ENCODE measurements around the gene CAPN10. TPM values are rescaled to one million over a fixed set of nuclear protein-coding genes. Genes with fewer than 3 reads are reported as not detected.
A peak's percentile ranks its signal among the peaks of the same experiment; 100 is the strongest.
"Not testable (repeated sequence)": the region's sequence is repeated elsewhere in the genome, so short reads cannot be mapped to it uniquely, and the experiment has no call there.

The CAPN10 gene, protein sequence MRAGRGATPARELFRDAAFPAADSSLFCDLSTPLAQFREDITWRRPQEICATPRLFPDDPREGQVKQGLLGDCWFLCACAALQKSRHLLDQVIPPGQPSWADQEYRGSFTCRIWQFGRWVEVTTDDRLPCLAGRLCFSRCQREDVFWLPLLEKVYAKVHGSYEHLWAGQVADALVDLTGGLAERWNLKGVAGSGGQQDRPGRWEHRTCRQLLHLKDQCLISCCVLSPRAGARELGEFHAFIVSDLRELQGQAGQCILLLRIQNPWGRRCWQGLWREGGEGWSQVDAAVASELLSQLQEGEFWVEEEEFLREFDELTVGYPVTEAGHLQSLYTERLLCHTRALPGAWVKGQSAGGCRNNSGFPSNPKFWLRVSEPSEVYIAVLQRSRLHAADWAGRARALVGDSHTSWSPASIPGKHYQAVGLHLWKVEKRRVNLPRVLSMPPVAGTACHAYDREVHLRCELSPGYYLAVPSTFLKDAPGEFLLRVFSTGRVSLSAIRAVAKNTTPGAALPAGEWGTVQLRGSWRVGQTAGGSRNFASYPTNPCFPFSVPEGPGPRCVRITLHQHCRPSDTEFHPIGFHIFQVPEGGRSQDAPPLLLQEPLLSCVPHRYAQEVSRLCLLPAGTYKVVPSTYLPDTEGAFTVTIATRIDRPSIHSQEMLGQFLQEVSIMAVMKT
- total RNA-seq: 50.9 TPM
- 26.3 TPM for polyA plus RNA-seq (ENCODE audit: insufficient read depth, low read depth, low replicate concordance)
- long read RNA-seq, donor 1, partial matches to known transcripts: 0 of 3 reads
- long read RNA-seq, donor 1, other reads (novel, unspliced or antisense): 0 of 3 reads
- long read RNA-seq, donor 2, partial matches to known transcripts: 0 of 3 reads
- long read RNA-seq, donor 2, other reads (novel, unspliced or antisense): 0 of 3 reads
- long read RNA-seq, donor 3, partial matches to known transcripts: 0 of 3 reads
- long read RNA-seq, donor 3, other reads (novel, unspliced or antisense): 0 of 3 reads
- long read RNA-seq, donor 4, partial matches to known transcripts: 0 of 3 reads
- long read RNA-seq, donor 4, other reads (novel, unspliced or antisense): 0 of 3 reads
- long read RNA-seq, donor 5: 0 reads
- long read RNA-seq, donor 6, partial matches to known transcripts: 0 of 1 reads
- long read RNA-seq, donor 6, other reads (novel, unspliced or antisense): 0 of 1 reads
- long read RNA-seq, donor 7, transcript CAPN10-207 (12 exons, 2,644 nt): major isoform, 17 of 60 reads
- long read RNA-seq, donor 7, partial matches to known transcripts: 13 of 60 reads
- long read RNA-seq, donor 7, other reads (novel, unspliced or antisense): 25 of 60 reads
- long read RNA-seq, donor 8: 0 reads
- long read RNA-seq, donor 9, partial matches to known transcripts: 0 of 1 reads
- long read RNA-seq, donor 9, other reads (novel, unspliced or antisense): 0 of 1 reads
- long read RNA-seq, donor 10, partial matches to known transcripts: 0 of 1 reads
- long read RNA-seq, donor 10, other reads (novel, unspliced or antisense): 0 of 1 reads

DNA sequence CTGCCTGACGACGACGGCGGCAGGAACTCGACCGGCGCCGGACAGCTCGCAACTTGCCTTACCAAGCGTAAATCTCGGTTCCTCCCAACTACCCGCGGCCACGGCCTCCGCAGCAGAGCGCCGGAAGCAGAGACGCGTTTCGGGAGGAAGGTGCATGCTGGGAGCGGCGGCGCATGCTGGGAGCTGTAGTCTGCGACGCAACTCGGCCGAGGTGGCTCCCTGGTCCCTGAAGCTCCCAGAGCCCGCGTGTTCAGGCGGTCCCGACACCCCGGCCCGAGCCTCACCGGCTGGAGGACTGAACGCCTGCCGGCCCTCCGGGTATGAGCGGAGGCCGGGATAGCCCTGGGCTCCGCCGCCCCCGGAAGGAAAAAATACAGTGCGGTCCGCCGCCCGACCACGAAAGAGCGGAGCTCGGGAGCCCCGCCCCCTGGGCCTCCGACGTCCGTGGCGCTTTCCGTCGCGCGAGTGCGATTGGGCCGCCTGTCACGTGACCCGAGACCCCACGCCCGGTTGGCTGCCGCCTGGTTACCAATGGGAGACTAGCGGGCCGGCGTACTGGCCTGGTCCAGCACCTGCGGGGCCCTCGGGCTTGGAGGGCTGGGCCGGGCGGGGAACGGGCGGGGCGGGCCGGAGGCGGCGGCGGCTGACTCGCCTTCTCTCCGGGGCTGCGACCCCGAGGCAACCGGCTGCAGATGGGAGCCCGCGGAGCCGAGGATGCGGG, at the start of gene CAPN10:
CAPN10 (plus strand) TSS at position 537 of the 721 bp plus-strand sequence; CDS start at position 715, 178 bp downstream.
- Histone ChIP-seq H3K9ac (ENCODE audit: low read length in 3 of 3) (peak within 1 kb of the TSS; percentile 78 to 99 (median 84)), H3K4me1 (ENCODE audit: control insufficient read depth in 2 of 3, insufficient read depth in 2 of 3, low read depth in 1 of 3, low read length in 3 of 3) (peaks cover 6 to 28% (median 25%) of the 10 kb centered on the region in 3 donors), H3K27me3 (ENCODE audit: control insufficient read depth, insufficient read depth, low read length) (no peaks in the 10 kb centered on the region), H3K36me3 (ENCODE audit: control insufficient read depth in 2 of 3, insufficient read depth in 3 of 3, low read length in 3 of 3) (peaks cover under 1 to 11% (median 2%) of the 10 kb centered on the region in 3 donors), H3K4me3 (ENCODE audit: low read length in 3 of 3) (peak within 1 kb of the TSS; percentile 82 to 97 (median 88)), H3K9me3 (ENCODE audit: control insufficient read depth in 2 of 3, insufficient read depth in 1 of 3, low read length in 3 of 3) (no peaks in the 10 kb centered on the region), H3K27ac (ENCODE audit: low read depth in 2 of 2, low read length in 2 of 2) (peak within 1 kb of the TSS; percentile 82 to 89)
- intact Hi-C loops (cut with DNase I): no loop called here
- TF ChIP-seq, protein P1, sequence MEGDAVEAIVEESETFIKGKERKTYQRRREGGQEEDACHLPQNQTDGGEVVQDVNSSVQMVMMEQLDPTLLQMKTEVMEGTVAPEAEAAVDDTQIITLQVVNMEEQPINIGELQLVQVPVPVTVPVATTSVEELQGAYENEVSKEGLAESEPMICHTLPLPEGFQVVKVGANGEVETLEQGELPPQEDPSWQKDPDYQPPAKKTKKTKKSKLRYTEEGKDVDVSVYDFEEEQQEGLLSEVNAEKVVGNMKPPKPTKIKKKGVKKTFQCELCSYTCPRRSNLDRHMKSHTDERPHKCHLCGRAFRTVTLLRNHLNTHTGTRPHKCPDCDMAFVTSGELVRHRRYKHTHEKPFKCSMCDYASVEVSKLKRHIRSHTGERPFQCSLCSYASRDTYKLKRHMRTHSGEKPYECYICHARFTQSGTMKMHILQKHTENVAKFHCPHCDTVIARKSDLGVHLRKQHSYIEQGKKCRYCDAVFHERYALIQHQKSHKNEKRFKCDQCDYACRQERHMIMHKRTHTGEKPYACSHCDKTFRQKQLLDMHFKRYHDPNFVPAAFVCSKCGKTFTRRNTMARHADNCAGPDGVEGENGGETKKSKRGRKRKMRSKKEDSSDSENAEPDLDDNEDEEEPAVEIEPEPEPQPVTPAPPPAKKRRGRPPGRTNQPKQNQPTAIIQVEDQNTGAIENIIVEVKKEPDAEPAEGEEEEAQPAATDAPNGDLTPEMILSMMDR (IDR thresholded peaks at IDR 0.05; ENCODE audit: borderline replicate concordance, extremely low read depth, insufficient read depth): no peak
- DNase-seq (peak; percentile 97 to 100 (median 98)), FAIRE-seq (no peak)

GRCh38 chr2:240538031-240538780, 48.3 kb upstream of the CAPN10 start:
- DNase-seq: peak in 2 of 5 donors; percentile 4 to 28
- FAIRE-seq: no peak
- Histone ChIP-seq H3K4me1 (ENCODE audit: control insufficient read depth in 2 of 3, insufficient read depth in 2 of 3, low read depth in 1 of 3, low read length in 3 of 3) (no peaks in the 10 kb centered on the region), H3K27me3 (ENCODE audit: control insufficient read depth, insufficient read depth, low read length) (no peaks in the 10 kb centered on the region), H3K9me3 (ENCODE audit: control insufficient read depth in 2 of 3, insufficient read depth in 1 of 3, low read length in 3 of 3) (no peaks in the 10 kb centered on the region), H3K36me3 (ENCODE audit: control insufficient read depth in 2 of 3, insufficient read depth in 3 of 3, low read length in 3 of 3) (peaks cover 0 to 6% (median 4%) of the 10 kb centered on the region in 3 donors), H3K4me3 (ENCODE audit: low read length in 3 of 3) (no peak overlapping the region), H3K9ac (ENCODE audit: low read length in 3 of 3) (no peak overlapping the region), H3K27ac (ENCODE audit: low read depth in 2 of 2, low read length in 2 of 2) (no peak overlapping the region)
- intact Hi-C loops (cut with DNase I): no loop called here
- TF ChIP-seq, protein P1 (IDR thresholded peaks at IDR 0.05; ENCODE audit: borderline replicate concordance, extremely low read depth, insufficient read depth): no peak

DNA sequence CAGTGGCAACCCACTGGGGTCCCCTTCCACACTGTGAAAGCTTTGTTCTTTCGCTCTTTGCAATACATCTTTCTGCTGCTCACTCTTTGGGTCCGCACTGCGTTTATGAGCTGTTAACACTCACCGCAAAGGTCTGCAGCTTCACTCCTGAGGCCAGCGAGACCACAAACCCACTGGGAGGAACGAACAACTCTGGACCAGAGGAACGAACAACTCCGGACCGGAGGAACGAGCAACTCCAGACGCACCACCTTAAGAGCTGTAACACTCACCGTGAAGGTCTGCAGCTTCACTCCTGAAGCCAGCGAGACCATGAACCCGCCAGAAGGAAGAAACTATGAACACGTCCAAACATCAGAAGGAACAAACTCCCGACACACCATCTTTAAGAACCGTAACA, 47.4 kb upstream of the CAPN10 start:
- H3K4me1 ChIP-seq (ENCODE audit: control insufficient read depth in 2 of 3, insufficient read depth in 2 of 3, low read depth in 1 of 3, low read length in 3 of 3); H3K27me3 ChIP-seq (ENCODE audit: control insufficient read depth, insufficient read depth, low read length); H3K9ac ChIP-seq (ENCODE audit: low read length in 3 of 3); H3K9me3 ChIP-seq (ENCODE audit: control insufficient read depth in 2 of 3, insufficient read depth in 1 of 3, low read length in 3 of 3); H3K27ac ChIP-seq (ENCODE audit: low read depth in 2 of 2, low read length in 2 of 2); FAIRE-seq; H3K36me3 ChIP-seq (ENCODE audit: control insufficient read depth in 2 of 3, insufficient read depth in 3 of 3, low read length in 3 of 3); intact Hi-C loops (cut with DNase I); H3K4me3 ChIP-seq (ENCODE audit: low read length in 3 of 3): not testable (repeated sequence)
- peak in 1 of 5 donors; percentile 2 for DNase-seq
